Fibroblast of pulmonary artery (primary cell): Measurements from ENCODE around the gene GABRB2.
"Not testable (repeated sequence)": the region's sequence is repeated elsewhere in the genome, so short reads cannot be mapped to it uniquely, and the experiment has no call there.

Experiments used
- DNase-seq: peaks from one replicate; pipeline ENCODE4 v3.0.0-alpha.2; 2010; ENCODE audit warnings: low read depth
- H3K4me3 ChIP-seq: replicated peaks from 2 replicates; pipeline ENCODE4 v1.5.1; 2011; ENCODE audit warnings: low read depth, mild to moderate bottlenecking, control low read depth, low read length, moderate library complexity
- CTCF ChIP-seq: IDR thresholded peaks from 2 replicates; pipeline ENCODE4 v1.5.1; 2011; ENCODE audit warnings: mild to moderate bottlenecking, control low read depth, low read length, inconsistent platforms; ENCODE audit errors: missing control alignments

GABRB2 gene

GRCh38 chr5:161265006-161265405 lies 281.5 kb downstream of the GABRB2 start:
- no peak overlapping the region for H3K4me3 ChIP-seq
- no peak for TF ChIP-seq CTCF
- DNase-seq: no peak

GRCh38 chr5:161263191-161263590 lies 283.3 kb downstream of the GABRB2 start:
- TF ChIP-seq CTCF: no peak
- H3K4me3 ChIP-seq: no peak overlapping the region
- DNase-seq: no peak

- no peak for DNase-seq
- no peak overlapping the region for H3K4me3 ChIP-seq
- no peak for TF ChIP-seq CTCF
Measured at GRCh38 chr5:161261668-161262323, 284.7 kb downstream of the GABRB2 start.

GRCh38 chr5:161258438-161258837 lies 288.1 kb downstream of the GABRB2 start:
- no peak overlapping the region for H3K4me3 ChIP-seq
- no peak for DNase-seq
- no peak for TF ChIP-seq CTCF

GRCh38 chr5:161256957-161257356 lies 289.6 kb downstream of the GABRB2 start:
- TF ChIP-seq CTCF: no peak
- no peak overlapping the region for H3K4me3 ChIP-seq
- no peak for DNase-seq

- DNase-seq, H3K4me3 ChIP-seq: not testable (repeated sequence)
Measured at GRCh38 chr5:161252955-161253354, 293.6 kb downstream of the GABRB2 start.

- no peak overlapping the region for H3K4me3 ChIP-seq
- DNase-seq: no peak
- no peak for TF ChIP-seq CTCF
Measured at GRCh38 chr5:161246749-161247148, 299.8 kb downstream of the GABRB2 start.

GRCh38 chr5:161245846-161246245 lies 300.7 kb downstream of the GABRB2 start:
- not testable (repeated sequence) for H3K4me3 ChIP-seq, DNase-seq
